Stimulated activated CD4-positive, alpha-beta T cell treated with anti-CD3 and anti-CD28 coated beads, Interleukin-2, amount 100 ng/mL, for 4 hours (primary cell): ENCODE results near the gene IFNA16.
"Not testable (repeated sequence)": the region's sequence is repeated elsewhere in the genome, so short reads cannot be mapped to it uniquely, and the experiment has no call there.

Experiments
- DNase-seq: peaks from one replicate; pipeline ENCODE4 v3.0.0-alpha.2; 2020; ENCODE audit warnings: low read depth

Gene IFNA16

DNA sequence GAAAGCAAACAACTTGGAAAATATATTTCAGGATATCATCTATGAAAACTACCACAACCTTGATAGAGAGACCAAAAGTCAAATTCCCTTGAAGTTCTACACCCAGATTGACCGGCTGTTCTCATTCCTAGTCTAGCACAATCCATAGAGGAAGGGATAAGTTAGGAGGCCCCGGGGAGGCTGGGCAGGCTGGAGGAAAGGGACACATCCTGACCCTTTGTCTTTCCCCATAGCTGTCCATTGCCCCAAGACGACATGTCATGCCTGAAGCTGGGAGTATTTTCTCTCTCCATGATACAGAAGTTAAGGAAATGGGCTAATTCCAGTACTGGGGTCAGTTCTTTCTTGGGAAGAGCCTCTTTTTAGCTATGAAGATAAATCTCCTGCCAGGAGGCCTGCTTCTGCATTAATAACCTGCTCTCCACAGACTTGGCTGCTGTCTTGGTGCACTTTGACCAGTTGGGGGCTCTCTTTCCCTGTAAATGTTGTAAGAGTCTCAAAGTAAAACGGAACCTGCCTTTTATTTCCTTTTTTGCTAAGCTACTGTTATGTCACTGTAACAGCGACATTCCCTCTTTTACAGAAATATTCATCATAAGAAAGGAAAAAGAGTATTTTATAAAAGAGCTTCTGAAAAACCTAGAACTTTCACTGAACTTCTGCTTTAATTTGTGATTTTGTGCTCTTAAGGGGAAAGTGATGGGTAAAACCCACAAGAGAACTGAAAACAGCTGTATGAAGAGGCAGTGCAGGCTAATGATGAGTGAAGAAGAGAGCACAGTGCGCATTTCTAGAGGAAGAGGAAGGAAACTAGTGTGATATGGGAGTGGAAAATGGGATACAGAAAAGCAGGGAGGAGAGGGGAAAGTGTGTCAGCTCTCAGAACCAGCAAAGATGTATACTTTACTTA lies 22.0 kb downstream of the IFNA16 start:
- DNase-seq = not testable (repeated sequence)

DNA sequence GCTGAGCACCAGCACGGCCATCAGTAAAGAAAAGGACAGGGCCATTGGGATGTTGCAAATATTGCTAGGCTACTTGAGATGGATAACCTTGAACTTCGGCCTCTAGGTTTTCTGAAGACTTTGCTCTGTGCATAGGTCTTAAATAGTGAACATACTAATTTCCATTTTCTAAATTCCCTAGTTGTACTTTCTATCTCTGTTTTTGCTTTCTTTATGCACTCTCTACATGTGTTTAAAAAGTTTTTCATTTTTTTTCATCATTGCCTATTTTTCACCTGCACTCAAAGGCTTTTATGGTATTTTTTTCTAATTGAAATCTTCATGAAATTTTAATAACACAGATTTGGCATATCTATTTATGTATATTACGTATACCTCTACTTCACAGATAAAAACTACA lies 29.6 kb downstream of the IFNA16 start, which contains the start of gene IFNA4:
TSS of gene IFNA4 (minus strand) at position 101 of the 400 bp plus-strand sequence. CDS start at position 45, 56 bp downstream.
- not testable (repeated sequence) for DNase-seq

DNA sequence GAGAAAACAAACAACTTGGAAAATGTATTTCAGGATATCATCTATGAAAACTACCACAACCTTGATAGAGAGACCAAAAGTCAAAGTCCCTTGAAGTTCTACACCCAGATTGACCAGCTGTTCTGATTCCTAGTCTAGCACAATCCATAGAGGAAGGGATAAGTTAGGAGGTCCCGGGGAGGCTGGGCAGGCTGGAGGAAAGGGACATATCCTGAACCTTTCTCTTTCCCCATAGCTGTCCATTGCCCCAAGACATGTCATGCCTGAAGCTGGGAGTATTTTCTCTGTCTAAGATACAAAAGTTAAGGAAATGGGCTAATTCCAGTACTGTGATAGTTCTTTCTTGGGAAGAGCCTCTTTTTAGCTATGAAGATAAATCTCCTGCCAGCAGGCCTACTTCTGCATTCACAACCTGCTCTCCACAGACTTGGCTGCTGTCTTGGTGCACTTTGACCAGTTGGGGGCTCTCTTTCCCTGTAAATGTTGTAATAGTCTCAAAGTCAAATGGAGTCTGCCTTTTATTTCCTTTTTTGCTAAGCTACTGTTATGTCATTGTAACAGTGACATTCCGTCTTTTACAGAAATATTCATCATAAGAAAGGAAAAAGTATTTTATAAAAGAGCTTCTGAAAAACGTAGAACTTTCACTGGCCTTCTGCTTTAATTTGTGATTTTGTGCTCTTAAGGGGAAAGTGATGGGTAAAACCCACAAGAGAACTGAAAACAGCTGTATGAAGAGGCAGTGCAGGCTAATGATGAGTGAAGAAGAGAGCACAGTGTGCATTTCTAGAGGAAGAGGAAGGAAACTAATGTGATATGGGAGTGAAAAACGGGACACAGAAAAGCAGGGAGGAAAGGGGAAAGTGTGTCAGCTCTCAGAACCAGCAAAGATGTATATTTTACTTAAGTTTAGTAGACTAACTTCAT lies 34.0 kb downstream of the IFNA16 start:
- DNase-seq = not testable (repeated sequence)

DNA sequence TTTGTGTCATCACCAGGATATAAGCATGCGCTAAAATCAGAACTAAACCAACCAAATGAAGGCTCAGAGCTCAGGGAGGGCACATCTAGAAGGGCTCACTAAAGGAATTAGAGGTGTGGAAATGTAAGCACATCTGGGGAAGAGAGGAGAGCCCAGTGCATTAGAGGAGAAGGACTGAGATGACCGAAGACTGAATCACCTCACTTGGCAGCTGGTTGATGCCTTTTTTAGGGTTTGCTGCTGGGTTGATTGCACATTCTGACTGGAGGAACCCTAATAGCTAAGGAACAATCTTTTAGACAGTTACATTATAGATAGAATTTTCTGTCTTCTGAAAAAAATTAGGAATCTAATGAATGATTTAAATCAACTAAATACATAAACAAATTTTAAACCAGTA lies 42.4 kb downstream of the IFNA16 start:
- DNase-seq = no peak

DNA sequence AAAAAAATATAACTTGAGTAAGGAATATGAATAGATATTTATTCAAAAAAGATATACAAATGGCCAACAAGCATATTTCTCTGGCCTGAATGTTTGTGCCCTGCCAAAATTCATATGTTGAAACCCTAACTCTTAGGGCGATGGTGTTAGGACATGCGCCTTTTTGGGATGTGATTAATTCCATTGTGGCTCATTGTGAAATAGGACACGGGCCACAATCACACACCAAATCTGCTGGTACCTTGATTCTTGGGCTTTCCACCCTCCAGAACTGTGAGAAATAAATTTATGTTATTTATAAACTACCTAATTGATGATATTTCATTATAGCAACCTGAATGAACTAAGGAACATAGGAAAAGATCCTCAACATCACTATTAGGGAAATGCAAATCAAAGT lies 45.0 kb downstream of the IFNA16 start:
- DNase-seq = no peak

DNA sequence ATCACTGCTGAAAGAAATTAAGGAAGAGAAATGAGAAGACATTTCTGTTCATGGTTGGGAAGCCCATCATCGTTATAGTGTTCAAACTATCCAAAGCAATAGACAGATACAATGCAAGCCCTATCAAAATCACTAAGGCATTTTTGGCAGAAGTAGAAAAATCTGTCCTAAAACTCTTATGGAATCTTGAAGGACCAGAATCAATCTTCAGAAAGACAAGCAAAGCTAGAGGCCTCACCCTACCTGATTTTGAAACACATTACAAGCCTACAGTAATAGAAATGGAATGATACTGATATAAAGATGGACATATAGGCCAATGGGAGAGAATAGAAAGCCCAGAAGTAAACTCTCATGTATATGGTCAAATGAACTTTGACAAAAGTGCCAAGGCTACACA lies 45.8 kb downstream of the IFNA16 start:
- no peak for DNase-seq

DNA sequence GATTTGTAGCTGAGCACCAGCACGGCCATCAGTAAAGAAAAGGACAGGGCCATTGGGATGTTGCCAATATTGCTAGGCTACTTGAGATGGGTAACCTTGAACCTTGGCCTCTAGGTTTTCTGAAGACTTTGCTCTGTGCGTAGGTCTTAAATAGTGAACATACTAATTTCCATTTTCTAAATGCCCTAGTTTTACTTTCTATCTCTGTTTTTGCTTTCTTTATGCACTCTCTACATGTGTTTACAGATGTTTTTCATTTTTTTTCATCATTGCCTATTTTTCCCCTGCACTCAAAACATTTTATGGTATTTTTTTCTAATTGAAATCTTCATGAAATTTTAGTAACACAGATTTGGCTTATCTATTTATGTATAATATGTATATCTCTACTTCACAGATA lies 50.6 kb downstream of the IFNA16 start, which contains the start of gene IFNA21:
TSS of gene IFNA21 (minus strand) at position 101 of the 400 bp plus-strand sequence. CDS start at position 53, 48 bp downstream.
- not testable (repeated sequence) for DNase-seq
